B cell (primary cell): ENCODE measurements around the gene AFG3L2.

Experiments
- EZH2 ChIP-seq: IDR thresholded peaks from 2 replicates; pipeline ENCODE4 v1.6.1; 2012; ENCODE audit warnings: borderline replicate concordance, low read depth, mild to moderate bottlenecking, moderate library complexity, low read length; ENCODE audit not compliant: insufficient read depth, poor library complexity, severe bottlenecking
- TF ChIP-seq, protein P1 (sequence below): fragments of 200-600 bp; IDR thresholded peaks from one replicate; pipeline ENCODE4 v1.8.0; 2022; ENCODE audit warnings: antibody characterized with exemption, mild to moderate bottlenecking

DNA sequence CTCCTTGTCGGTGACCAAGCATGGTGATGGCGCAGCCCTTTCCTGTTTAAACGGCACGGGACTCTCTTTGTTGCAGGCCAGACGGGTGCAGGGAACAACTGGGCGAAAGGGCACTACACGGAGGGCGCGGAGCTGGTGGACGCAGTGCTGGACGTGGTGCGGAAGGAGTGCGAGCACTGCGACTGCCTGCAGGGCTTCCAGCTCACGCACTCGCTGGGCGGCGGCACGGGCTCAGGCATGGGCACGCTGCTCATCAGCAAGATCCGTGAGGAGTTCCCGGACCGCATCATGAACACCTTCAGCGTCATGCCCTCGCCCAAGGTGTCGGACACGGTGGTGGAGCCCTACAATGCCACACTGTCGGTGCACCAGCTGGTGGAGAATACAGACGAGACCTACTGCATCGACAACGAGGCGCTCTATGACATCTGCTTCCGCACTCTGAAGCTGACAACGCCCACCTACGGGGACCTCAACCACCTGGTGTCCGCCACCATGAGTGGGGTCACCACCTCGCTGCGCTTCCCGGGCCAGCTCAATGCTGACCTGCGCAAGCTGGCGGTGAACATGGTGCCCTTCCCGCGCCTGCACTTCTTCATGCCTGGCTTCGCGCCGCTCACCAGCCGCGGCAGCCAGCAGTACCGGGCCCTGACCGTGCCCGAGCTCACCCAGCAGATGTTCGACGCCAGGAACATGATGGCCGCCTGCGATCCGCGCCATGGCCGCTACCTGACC, 51.9 kb downstream of the AFG3L2 start:
- TF ChIP-seq, protein P1, sequence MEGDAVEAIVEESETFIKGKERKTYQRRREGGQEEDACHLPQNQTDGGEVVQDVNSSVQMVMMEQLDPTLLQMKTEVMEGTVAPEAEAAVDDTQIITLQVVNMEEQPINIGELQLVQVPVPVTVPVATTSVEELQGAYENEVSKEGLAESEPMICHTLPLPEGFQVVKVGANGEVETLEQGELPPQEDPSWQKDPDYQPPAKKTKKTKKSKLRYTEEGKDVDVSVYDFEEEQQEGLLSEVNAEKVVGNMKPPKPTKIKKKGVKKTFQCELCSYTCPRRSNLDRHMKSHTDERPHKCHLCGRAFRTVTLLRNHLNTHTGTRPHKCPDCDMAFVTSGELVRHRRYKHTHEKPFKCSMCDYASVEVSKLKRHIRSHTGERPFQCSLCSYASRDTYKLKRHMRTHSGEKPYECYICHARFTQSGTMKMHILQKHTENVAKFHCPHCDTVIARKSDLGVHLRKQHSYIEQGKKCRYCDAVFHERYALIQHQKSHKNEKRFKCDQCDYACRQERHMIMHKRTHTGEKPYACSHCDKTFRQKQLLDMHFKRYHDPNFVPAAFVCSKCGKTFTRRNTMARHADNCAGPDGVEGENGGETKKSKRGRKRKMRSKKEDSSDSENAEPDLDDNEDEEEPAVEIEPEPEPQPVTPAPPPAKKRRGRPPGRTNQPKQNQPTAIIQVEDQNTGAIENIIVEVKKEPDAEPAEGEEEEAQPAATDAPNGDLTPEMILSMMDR: no peak
- no peak for TF ChIP-seq EZH2
